ENCODE measurements around the gene SH3GL2.

Gene SH3GL2

GRCh38 chr9:17600962-17601593 is 22.2 kb downstream of the SH3GL2 start:
- TF ChIP-seq FOXP2 (optimal IDR thresholded peaks at IDR 0.05; ENCODE audit: borderline replicate concordance, extremely low read depth, extremely low read length, insufficient read depth) = no peak
- no peak for TF ChIP-seq TAF1 (IDR thresholded peaks at IDR 0.05; ENCODE audit: borderline replicate concordance, insufficient read depth, low read length)
- TF ChIP-seq SIN3A (IDR thresholded peaks at IDR 0.05; ENCODE audit: borderline replicate concordance, insufficient read depth, low read length) = no peak
- TF ChIP-seq REST (IDR thresholded peaks at IDR 0.05; ENCODE audit: insufficient read depth in 1 of 2, low read depth in 2 of 2, low read length in 2 of 2) = no peak
- no peak for TF ChIP-seq POLR2AphosphoS5 (IDR thresholded peaks at IDR 0.05; ENCODE audit: low read depth, low read length)

GRCh38 chr9:17604556-17604955 is 25.7 kb downstream of the SH3GL2 start:
- no peak for TF ChIP-seq SIN3A (IDR thresholded peaks at IDR 0.05; ENCODE audit: borderline replicate concordance, insufficient read depth, low read length)
- TF ChIP-seq TAF1 (IDR thresholded peaks at IDR 0.05; ENCODE audit: borderline replicate concordance, insufficient read depth, low read length) = no peak
- TF ChIP-seq FOXP2 (optimal IDR thresholded peaks at IDR 0.05; ENCODE audit: borderline replicate concordance, extremely low read depth, extremely low read length, insufficient read depth) = no peak
- TF ChIP-seq REST (IDR thresholded peaks at IDR 0.05; ENCODE audit: insufficient read depth in 1 of 2, low read depth in 2 of 2, low read length in 2 of 2) = no peak
- no peak for TF ChIP-seq POLR2AphosphoS5 (IDR thresholded peaks at IDR 0.05; ENCODE audit: low read depth, low read length)

- TF ChIP-seq SIN3A (IDR thresholded peaks at IDR 0.05; ENCODE audit: borderline replicate concordance, insufficient read depth, low read length) = no peak
- no peak for TF ChIP-seq REST (IDR thresholded peaks at IDR 0.05; ENCODE audit: insufficient read depth in 1 of 2, low read depth in 2 of 2, low read length in 2 of 2)
- TF ChIP-seq TAF1 (IDR thresholded peaks at IDR 0.05; ENCODE audit: borderline replicate concordance, insufficient read depth, low read length) = no peak
- no peak for TF ChIP-seq FOXP2 (optimal IDR thresholded peaks at IDR 0.05; ENCODE audit: borderline replicate concordance, extremely low read depth, extremely low read length, insufficient read depth)
- no peak for TF ChIP-seq POLR2AphosphoS5 (IDR thresholded peaks at IDR 0.05; ENCODE audit: low read depth, low read length)
Measured at GRCh38 chr9:17609312-17610005, 30.6 kb downstream of the SH3GL2 start.

- TF ChIP-seq TAF1 (IDR thresholded peaks at IDR 0.05; ENCODE audit: borderline replicate concordance, insufficient read depth, low read length) (no peak), SIN3A (IDR thresholded peaks at IDR 0.05; ENCODE audit: borderline replicate concordance, insufficient read depth, low read length) (no peak), REST (IDR thresholded peaks at IDR 0.05; ENCODE audit: insufficient read depth in 1 of 2, low read depth in 2 of 2, low read length in 2 of 2) (no peak), FOXP2 (optimal IDR thresholded peaks at IDR 0.05; ENCODE audit: borderline replicate concordance, extremely low read depth, extremely low read length, insufficient read depth) (no peak), POLR2AphosphoS5 (IDR thresholded peaks at IDR 0.05; ENCODE audit: low read depth, low read length) (no peak)
Measured at GRCh38 chr9:17611342-17611741, 32.5 kb downstream of the SH3GL2 start.

All from PFSK-1 (cell line).